GM19395 (cell line): Measurements from ENCODE around the gene OR6C65.
"Not testable (repeated sequence)": the region's sequence is repeated elsewhere in the genome, so short reads cannot be mapped to it uniquely, and the experiment has no call there.

Experiments
- ATAC-seq: cut with Tn5 transposase; IDR thresholded peaks from one replicate; pipeline ENCODE4 v1.9.1; 2021; ENCODE audit warnings: mild to moderate bottlenecking, moderate library complexity; ENCODE audit not compliant: unreplicated experiment

The OR6C65 gene

GRCh38 chr12:55400229-55400628 is at the start of gene OR6C65:
TSS of gene OR6C65 (plus strand) at chr12:55400529. CDS start at chr12:55400529, 0 bp downstream.
- no peak for ATAC-seq

GRCh38 chr12:55355338-55355737 is 45.0 kb upstream of the OR6C65 start:
- ATAC-seq: not testable (repeated sequence)

DNA sequence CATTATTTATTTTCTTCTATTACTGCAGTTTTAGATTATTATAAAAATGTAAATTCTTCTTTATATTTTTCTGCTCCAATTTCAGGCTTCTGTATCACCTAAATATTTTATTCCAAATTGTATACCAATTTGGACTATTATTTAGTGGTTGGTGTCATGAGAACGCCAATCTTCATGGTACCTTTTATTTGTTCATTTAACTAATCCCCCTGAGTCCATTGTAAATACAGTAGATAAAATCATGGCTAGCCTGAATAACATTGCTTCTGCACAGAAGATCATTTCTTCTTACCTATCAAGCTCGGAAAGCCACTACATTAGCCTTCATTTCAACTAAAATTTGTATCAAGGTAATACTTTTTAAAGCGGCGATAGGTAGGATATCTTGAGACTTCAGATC is 37.7 kb upstream of the OR6C65 start, which contains the start of gene OR6C75:
OR6C75 (plus strand) TSS at position 301 of the 400 bp plus-strand sequence. CDS start 2,136 bp downstream, outside the sequence.
- no peak for ATAC-seq

- no peak for ATAC-seq
Measured at GRCh38 chr12:55365086-55365485, 35.2 kb upstream of the OR6C65 start.

DNA sequence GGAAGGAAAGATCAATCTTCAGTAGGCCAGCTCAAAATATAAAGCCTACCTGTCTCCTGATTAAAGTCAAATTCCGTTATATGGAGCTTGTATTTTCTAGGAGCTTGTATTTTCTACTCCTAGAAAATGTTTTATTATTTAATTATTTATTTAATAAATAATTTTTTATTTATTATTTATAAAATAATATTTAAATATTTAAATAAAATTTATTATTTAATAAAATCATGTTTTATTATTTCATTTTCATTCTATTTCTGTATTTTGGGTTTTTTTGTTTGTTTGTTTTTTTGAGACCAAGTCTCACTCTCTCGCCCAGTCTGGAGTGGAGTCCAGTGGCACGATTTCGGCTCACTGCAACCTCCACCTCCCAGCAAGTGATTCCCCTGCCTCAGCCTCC is 27.8 kb upstream of the OR6C65 start:
- ATAC-seq: no peak

GRCh38 chr12:55385891-55386290 is 14.4 kb upstream of the OR6C65 start:
- ATAC-seq: no peak

DNA sequence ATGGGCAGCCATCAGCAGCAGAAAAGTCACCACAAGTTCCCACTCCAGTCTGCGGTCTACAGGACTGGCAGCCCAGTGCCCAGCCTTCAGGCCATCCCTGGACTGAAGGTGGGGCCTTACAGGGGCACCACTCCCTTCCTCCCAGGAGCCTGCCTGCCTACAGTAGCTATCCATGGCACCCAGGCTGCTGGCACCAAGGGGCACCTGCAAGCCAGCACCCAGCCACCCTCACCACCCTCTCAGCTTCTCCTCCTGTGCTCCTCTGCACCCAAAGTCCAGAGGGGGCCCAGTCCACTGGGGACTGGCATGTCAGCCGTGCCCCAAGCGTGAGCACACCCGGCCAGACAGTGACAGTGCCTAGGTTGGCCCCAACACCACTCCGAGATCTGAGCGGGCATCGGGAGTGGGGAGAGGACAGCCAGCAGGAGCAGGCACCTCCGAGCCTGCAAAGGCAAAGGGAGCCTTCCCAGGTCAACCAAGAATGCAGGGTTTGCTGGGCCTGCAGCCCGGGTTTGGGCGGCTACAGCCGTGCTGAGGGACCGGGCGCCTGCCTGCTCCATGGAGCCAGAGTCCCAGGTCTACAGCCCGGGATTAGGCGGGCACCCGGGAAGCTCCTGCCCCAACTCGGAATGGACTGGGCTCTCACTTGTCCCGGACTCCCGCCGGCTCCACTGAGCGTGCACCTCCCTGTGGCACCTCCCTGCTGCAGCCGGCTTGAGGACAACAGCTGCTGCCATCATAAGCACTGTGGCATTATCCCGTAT is 8.1 kb upstream of the OR6C65 start:
- no peak for ATAC-seq

DNA sequence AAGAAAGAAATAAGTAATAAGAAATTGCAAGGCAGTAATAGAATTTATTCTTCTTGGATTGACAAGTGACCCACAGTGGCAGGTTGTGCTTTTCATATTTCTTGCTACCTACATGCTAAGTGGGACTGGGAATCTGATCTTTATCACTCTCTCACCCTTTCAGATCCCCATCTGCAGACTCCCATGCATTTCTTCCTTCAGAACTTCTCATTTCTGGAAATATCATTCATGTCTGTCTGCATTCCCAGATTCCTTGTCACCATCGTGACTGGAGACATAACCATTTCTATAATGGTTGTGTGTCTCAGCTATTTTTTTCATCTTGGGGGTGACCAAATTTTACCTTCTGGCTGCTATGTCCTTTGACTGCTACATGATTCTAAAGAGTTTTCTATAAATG is 4.0 kb upstream of the OR6C65 start:
- no peak for ATAC-seq

GRCh38 chr12:55407866-55408265 is 7.5 kb downstream of the OR6C65 start:
- no peak for ATAC-seq

GRCh38 chr12:55409133-55409532 is 8.8 kb downstream of the OR6C65 start:
- not testable (repeated sequence) for ATAC-seq

- ATAC-seq: not testable (repeated sequence)
Measured at GRCh38 chr12:55412138-55412537, 11.8 kb downstream of the OR6C65 start.

DNA sequence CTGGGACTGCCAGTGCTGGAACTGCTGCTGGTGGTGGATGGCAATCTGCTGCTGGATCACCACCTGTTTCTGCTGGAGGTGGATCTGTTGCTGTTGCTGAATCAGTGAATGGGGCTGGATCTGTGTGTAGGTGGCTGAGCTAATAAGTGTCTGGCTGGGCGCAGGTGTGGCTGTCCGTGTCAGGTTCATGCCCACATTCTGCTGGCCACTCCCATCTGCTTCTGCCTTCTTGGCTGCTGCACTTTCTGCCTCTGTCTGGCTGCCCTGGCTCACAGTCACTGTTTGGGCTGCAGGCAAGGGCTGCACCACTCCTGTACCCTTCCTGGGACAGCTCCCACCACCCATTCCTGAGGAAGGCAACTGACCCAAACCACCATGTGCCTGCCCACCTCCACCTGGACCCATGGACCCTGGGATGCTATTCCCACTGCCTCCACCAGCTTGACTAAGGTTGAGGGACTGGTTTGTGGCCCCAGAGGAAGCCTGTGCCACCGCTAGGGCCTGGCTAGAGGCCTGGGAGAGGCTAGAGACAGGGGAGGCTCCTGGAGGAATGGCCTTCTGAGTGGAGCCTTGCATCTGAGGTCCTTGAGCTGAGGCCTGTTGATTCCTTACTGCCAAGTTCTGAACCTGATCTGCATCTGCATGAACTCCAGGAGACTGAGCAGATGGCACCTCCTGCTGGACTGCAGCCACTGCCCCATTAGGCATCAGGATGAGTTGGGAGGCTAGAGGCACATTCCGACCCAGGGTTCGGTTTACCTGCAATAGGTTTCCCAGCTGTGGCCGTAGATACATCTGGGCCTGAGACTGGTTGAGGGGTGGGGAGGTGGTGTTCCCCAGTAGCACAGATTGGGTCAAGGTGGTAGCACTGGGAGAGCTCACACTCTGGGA is 13.4 kb downstream of the OR6C65 start:
- not testable (repeated sequence) for ATAC-seq

DNA sequence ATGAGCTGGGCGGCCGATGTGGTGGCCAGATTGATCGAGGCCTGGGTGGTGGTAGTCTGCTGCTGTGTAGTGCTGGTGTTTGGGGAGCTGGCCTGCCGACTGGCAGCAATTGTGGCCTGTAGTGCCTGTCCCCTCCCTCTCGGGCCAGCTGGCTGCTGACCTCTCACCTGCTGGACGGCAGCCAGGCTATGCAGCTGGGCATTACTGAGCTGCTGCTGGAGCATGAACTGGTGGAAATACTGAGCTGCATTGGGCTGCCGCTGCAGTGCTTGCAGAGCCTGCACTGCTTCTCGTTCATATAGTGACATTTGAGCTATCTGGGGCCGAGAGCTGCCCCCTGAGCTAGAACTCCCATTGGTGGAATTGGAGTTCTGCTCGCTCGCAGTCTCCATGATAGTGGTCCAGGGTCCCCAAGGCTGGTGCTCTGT is 14.1 kb downstream of the OR6C65 start:
- ATAC-seq: not testable (repeated sequence)

GRCh38 chr12:55414889-55415288 is 14.6 kb downstream of the OR6C65 start:
- ATAC-seq: not testable (repeated sequence)

DNA sequence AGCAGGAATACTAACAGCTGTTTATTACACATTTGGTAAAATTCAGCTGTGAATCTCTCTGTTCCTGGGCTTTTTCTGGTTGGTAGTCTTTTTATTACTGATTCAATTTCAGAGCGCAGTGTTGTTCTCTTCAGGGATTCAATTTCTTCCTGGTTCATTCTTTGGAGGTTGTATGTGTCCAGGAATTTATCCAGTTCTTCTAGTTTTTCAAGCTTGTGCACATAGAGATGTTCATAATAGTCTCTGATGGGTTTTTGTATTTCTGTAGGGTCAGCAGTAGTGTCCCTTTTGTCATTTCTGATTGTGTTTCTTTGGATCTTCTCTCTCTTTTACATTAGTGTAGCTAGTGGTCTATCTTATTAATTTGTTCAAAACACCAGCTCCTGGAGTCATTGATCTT is 16.6 kb downstream of the OR6C65 start:
- no peak for ATAC-seq

DNA sequence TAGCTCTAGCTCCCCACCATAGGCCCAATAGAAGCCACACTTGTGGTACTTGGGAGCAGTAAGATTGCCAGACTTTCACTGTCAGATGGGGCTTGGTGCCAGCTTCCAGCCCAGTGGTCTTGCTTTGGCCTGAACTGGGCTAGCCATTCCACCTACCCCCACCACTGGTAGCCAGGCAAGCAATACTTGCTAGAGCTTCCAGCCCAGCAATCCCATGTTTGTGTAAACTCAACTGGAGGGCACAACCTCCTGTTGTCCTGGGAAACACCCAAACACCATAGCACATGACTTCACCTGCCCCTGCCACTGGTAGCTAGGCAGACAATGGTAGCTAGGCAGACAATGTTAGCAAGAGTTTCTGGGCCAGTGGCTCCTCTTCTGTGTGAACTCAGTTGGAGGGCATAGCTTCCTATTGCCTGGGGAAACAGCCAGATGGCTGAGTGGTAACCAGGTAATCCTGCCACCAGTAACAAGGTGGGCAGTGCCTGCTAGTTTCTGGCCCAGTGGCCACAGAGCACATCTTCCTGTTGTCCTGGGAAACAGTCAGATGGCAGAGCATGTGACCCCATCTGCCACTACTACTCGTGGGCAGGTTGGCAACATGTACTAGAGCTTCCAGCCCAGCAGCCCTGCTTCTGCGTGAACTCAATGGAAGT is 20.1 kb downstream of the OR6C65 start:
- ATAC-seq: no peak

GRCh38 chr12:55425954-55426353 is 25.6 kb downstream of the OR6C65 start, which contains the start of gene OR6C76:
TSS of gene OR6C76 (plus strand) at chr12:55426254. CDS start at chr12:55426254, 0 bp downstream.
- no peak for ATAC-seq

GRCh38 chr12:55428331-55429243 is 28.3 kb downstream of the OR6C65 start:
- no peak for ATAC-seq

DNA sequence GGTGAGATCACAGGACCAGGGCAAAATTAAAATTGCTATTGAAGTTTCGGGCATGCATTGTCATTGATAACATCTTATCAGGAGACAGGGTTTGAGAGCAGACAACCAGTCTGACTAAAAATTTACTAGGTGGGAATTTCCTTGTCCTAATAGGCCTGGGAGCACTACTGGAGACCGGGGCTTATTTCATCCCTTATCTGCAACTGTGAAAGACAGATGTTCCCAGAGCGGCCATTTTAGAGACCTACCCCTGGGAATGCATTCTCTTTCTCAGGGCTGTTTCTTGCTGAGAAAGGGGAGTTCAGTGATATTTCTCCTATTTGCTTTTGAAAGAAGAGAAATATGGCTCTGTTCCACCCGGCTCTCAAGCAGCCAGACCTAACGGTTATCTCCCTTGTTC is 40.9 kb downstream of the OR6C65 start:
- ATAC-seq: not testable (repeated sequence)

- ATAC-seq: no peak
Measured at GRCh38 chr12:55443776-55444175, 43.4 kb downstream of the OR6C65 start, which contains the start of gene OR6C2. TSS of gene OR6C2 (plus strand) at chr12:55444076. CDS start at chr12:55452214, 8,138 bp downstream.
